Testis (tissue), 5 donors: ENCODE results near the gene HTN3. TPM values are rescaled to one million over a fixed set of nuclear protein-coding genes. Genes with fewer than 3 reads are reported as not detected.
"Not testable (repeated sequence)": the region's sequence is repeated elsewhere in the genome, so short reads cannot be mapped to it uniquely, and the experiment has no call there.

Experiments
- DNase-seq: peaks from one replicate; pipeline ENCODE4 v3.0.0-alpha.2; 2019
- H3K27ac ChIP-seq, 2 donors: fragments of 200-600 bp; sonication (generic); one replicate each; pipeline ENCODE4 v1.5.1; 2019
- H3K27me3 ChIP-seq: fragments of 200-600 bp; sonication (generic); one replicate; pipeline ENCODE4 v1.5.1; 2019
- H3K36me3 ChIP-seq: fragments of 200-600 bp; sonication (generic); one replicate; pipeline ENCODE4 v1.5.1; 2017; ENCODE audit warnings: low read depth; ENCODE audit errors: missing control alignments
- H3K4me1 ChIP-seq: fragments of 200-600 bp; sonication (generic); one replicate; pipeline ENCODE4 v1.5.1; 2019
- H3K4me3 ChIP-seq, 2 donors: fragments of 200-600 bp; sonication (generic); one replicate each; pipeline ENCODE4 v1.5.1; 2017 to 2019
- H3K9me3 ChIP-seq: fragments of 200-600 bp; sonication (generic); one replicate; pipeline ENCODE4 v1.5.1; 2017
- POLR2A ChIP-seq: fragments of 450-650 bp; IDR thresholded peaks from one replicate; pipeline ENCODE4 v1.6.1; 2017; ENCODE audit warnings: antibody characterized with exemption, mild to moderate bottlenecking, moderate library complexity
- WGBS, 2 donors: methylation state at CpG; one replicate each; pipeline ENCODE4 v1.1.5; 2018; 5-methylcytosine and 5-hydroxymethylcytosine counted together
- intact Hi-C: fragments of 100-400 bp; cut with DNase I; formaldehyde crosslinking; loops from one replicate; pipeline ENCODE4 v1.15.1; 2023; ENCODE audit warnings: low total_unique reads
- long read RNA-seq, 2 donors: transcript quantifications; one replicate each; lab custom pipeline, GENCODE V29; 2026
- polyA plus RNA-seq: library from polyadenylated mRNA; stranded (reverse); fragments of 350-450 nt; fragmentation: Illumina TruSeq; extraction: RNeasy Lipid Tissue Mini Kit (QIAGEN cat#74804); gene quantifications from one replicate; pipeline ENCODE4 v1.2.3, GENCODE V29; 2014; ENCODE audit warnings: low read depth, low replicate concordance; ENCODE audit not compliant: insufficient read depth
- total RNA-seq, 2 donors: library from RNA; depleted of rRNA; stranded (reverse); fragments of >200 nt; gene quantifications; one replicate each; pipeline ENCODE4 v1.2.3, GENCODE V29; 2016
- TF ChIP-seq, protein P1 (sequence below), 3 experiments: fragments of 450-650 bp in 2 of 3; fragments of 200-600 bp in 1 of 3; sonication (generic) in 1 of 3; IDR thresholded peaks; one replicate each; pipeline ENCODE4 v1.5.1; 2016 to 2019; ENCODE audit warnings: antibody characterized with exemption in 3 of 3, mild to moderate bottlenecking in 2 of 3, moderate library complexity in 1 of 3

HTN3 gene
- not detected for total RNA-seq
- polyA plus RNA-seq, result not detected
- long read RNA-seq, donor 1, partial matches to known transcripts, result 0 of 1 reads
- long read RNA-seq, donor 1, other reads (novel, unspliced or antisense), result 0 of 1 reads
- long read RNA-seq, donor 2, result 0 reads

DNA sequence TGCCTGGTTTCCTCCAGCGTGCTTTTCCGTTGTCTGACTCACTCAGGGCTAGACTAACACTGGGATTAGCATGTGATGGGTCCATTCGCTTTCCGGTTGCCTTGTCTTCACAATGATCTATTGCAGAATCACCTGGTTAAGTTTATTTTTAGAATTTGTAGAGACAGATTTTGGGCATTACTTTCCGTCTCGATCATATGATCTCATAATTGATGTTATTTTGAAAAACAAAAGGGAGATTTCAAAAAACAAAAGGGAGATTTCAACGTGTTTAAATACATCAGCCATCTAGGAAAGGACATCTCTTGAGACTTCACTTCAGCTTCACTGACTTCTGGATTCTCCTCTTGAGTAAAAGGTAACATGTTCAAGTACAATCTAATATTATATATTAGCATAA is at the start of gene HTN3:
TSS of gene HTN3 (plus strand) at position 301 of the 400 bp plus-strand sequence. CDS start 2,282 bp downstream, outside the sequence.
- H3K27me3 ChIP-seq, DNase-seq, intact Hi-C loops, H3K4me3 ChIP-seq, H3K4me1 ChIP-seq, H3K27ac ChIP-seq, H3K9me3 ChIP-seq, H3K36me3 ChIP-seq: not testable (repeated sequence)
- WGBS, 2 donors, result 78 to 79% methylated on average over 7 of the region's 7 CpGs

GRCh38 chr4:69984030-69984443 is 44.2 kb upstream of the HTN3 start:
- Histone ChIP-seq H3K4me1 (no peaks in the 10 kb centered on the region), H3K27ac (no peak overlapping the region)

GRCh38 chr4:69986663-69987062 is 41.6 kb upstream of the HTN3 start:
- intact Hi-C loops, result no loop called here
- no peak overlapping the region for H3K27ac ChIP-seq
- TF ChIP-seq POLR2A, result no peak
- TF ChIP-seq, protein P1, sequence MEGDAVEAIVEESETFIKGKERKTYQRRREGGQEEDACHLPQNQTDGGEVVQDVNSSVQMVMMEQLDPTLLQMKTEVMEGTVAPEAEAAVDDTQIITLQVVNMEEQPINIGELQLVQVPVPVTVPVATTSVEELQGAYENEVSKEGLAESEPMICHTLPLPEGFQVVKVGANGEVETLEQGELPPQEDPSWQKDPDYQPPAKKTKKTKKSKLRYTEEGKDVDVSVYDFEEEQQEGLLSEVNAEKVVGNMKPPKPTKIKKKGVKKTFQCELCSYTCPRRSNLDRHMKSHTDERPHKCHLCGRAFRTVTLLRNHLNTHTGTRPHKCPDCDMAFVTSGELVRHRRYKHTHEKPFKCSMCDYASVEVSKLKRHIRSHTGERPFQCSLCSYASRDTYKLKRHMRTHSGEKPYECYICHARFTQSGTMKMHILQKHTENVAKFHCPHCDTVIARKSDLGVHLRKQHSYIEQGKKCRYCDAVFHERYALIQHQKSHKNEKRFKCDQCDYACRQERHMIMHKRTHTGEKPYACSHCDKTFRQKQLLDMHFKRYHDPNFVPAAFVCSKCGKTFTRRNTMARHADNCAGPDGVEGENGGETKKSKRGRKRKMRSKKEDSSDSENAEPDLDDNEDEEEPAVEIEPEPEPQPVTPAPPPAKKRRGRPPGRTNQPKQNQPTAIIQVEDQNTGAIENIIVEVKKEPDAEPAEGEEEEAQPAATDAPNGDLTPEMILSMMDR (IDR thresholded peaks at IDR 0.05), result no peak
- WGBS, 2 donors, result 84 to 86% methylated on average over 1 of the region's 1 CpG
- H3K36me3 ChIP-seq, result no peaks in the 10 kb centered on the region
- no peak for DNase-seq
- no peaks in the 10 kb centered on the region for H3K9me3 ChIP-seq
- H3K4me3 ChIP-seq, result no peak overlapping the region
- H3K4me1 ChIP-seq, result no peaks in the 10 kb centered on the region
- H3K27me3 ChIP-seq, result no peaks in the 10 kb centered on the region

More at GRCh38 chr4:69984030-69984443, 44.2 kb upstream of the HTN3 start:
- intact Hi-C loops, result no loop called here
- Histone ChIP-seq H3K9me3 (no peaks in the 10 kb centered on the region), H3K27me3 (no peaks in the 10 kb centered on the region), H3K36me3 (no peaks in the 10 kb centered on the region), H3K4me3 (no peak overlapping the region)
- TF ChIP-seq, protein P1 (IDR thresholded peaks at IDR 0.05), result no peak
- no peak for TF ChIP-seq POLR2A
- DNase-seq, result no peak
- WGBS, 2 donors, result 35 to 47% methylated on average over 2 of the region's 2 CpGs

DNA sequence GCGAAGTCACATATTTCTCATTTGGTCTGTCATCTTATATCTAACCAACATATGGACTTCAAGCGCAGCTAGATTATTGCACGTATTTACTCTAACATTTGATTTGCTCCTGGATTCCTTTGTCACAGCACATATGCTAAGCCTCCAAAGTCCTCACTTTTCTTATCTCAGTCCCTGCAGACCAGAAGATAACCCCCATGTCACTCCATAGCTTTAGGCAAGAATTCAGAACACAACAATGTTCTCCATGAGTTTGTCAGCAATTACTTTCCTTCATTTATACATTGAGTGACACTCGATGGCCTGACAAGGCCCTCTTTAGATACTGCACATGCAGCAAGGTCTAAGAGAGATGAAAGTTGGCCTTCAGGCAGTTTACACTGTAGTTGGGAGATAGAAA is 37.2 kb upstream of the HTN3 start:
- Histone ChIP-seq H3K27ac (no peak overlapping the region), H3K27me3 (no peaks in the 10 kb centered on the region), H3K9me3 (no peaks in the 10 kb centered on the region), H3K36me3 (no peaks in the 10 kb centered on the region), H3K4me3 (no peak overlapping the region), H3K4me1 (no peaks in the 10 kb centered on the region)
- 89 to 91% methylated on average over 4 of the region's 4 CpGs for WGBS, 2 donors
- no peak for DNase-seq
- intact Hi-C loops, result no loop called here
- TF ChIP-seq, protein P1 (IDR thresholded peaks at IDR 0.05), result no peak
- no peak for TF ChIP-seq POLR2A

DNA sequence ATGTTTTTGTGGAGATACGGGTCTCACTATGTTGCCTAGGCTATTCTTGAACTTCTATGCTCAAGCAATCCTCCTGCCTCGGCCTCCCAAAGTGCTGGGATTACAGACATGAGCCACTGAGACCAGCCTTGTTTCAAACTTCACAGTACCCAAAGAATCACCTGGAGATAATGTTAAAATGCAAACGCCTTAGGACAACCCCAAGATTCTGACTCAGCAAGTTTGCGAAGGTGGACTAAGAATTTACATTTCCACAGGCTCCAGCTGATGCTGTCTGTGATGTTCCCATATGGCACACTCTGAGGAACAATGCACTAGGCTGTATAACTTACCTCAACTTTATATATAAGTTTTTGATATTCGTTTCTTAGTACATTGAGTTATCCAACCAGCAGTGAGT is 33.5 kb upstream of the HTN3 start:
- Histone ChIP-seq H3K4me3 (no peak overlapping the region), H3K36me3 (no peaks in the 10 kb centered on the region), H3K9me3 (no peaks in the 10 kb centered on the region), H3K27ac (no peak overlapping the region), H3K4me1 (no peaks in the 10 kb centered on the region), H3K27me3 (no peaks in the 10 kb centered on the region)
- TF ChIP-seq, protein P1 (IDR thresholded peaks at IDR 0.05), result no peak
- TF ChIP-seq POLR2A, result no peak
- intact Hi-C loops, result no loop called here
- no peak for DNase-seq
- WGBS, 2 donors, result 85 to 88% methylated on average over 5 of the region's 5 CpGs
